Panc1 (cell line): Measurements from ENCODE around the gene AMOTL1. TPM values are rescaled to one million over a fixed set of nuclear protein-coding genes. Genes with fewer than 3 reads are reported as not detected.

Source experiments
- ATAC-seq: fragments of 200-7000 bp; cut with Tn5 transposase; 2 replicates; pipeline ENCODE4 v1.9.1; 2020; ENCODE audit warnings: mild to moderate bottlenecking, moderate library complexity
- BruUV-seq: library from RNA; stranded (reverse); fragments of 400-500 nt; replicated peaks from 2 replicates; lab custom pipeline; 2021; lab: Mats Ljungman, UMichigan
- CTCF ChIA-PET: fragments of 300-600 bp; sonication (Branson Sonifier 250); formaldehyde crosslinking; loops from one replicate; lab custom pipeline; 2022; ENCODE audit warnings: antibody characterized with exemption; lab: Charles Lee
- POLR2A ChIA-PET: fragments of 300-600 bp; sonication (Branson Sonifier 250); formaldehyde crosslinking; loops from one replicate; lab custom pipeline; 2022; ENCODE audit warnings: antibody characterized with exemption; lab: Charles Lee
- DNase-seq: peaks from one replicate; pipeline ENCODE4 v3.0.0-alpha.2; 2010; ENCODE audit warnings: low read depth, low spot score
- H3K27ac ChIP-seq: 2 replicates; pipeline ENCODE4 v1.5.1; 2011; ENCODE audit warnings: mild to moderate bottlenecking, low read length, inconsistent platforms
- H3K27me3 ChIP-seq: fragments of 200-500 bp; sonication (Bioruptor generic); 2 replicates; pipeline ENCODE4 v1.6.0; 2014; ENCODE audit warnings: low read length, inconsistent platforms; ENCODE audit not compliant: control insufficient read depth, insufficient read depth
- H3K36me3 ChIP-seq: fragments of 200-500 bp; sonication (Bioruptor generic); 2 replicates; pipeline ENCODE4 v1.5.1; 2014; ENCODE audit warnings: inconsistent platforms, mild to moderate bottlenecking, low read length, moderate library complexity; ENCODE audit not compliant: control insufficient read depth, insufficient read depth
- H3K4me1 ChIP-seq: 2 replicates; pipeline ENCODE4 v1.5.1; 2011; ENCODE audit warnings: inconsistent platforms, mild to moderate bottlenecking, low read length, moderate library complexity; ENCODE audit not compliant: control insufficient read depth, insufficient read depth
- H3K4me3 ChIP-seq, 2 experiments: 2 replicates each; pipeline ENCODE4 v1.5.1; 2011 to 2012; ENCODE audit warnings: low read depth in 2 of 2, low read length in 2 of 2, mild to moderate bottlenecking in 2 of 2, inconsistent platforms in 1 of 2, moderate library complexity in 1 of 2
- H3K9me3 ChIP-seq: fragments of 200-500 bp; sonication (Bioruptor generic); 2 replicates; pipeline ENCODE4 v1.5.1; 2014; ENCODE audit warnings: low read depth, mild to moderate bottlenecking, inconsistent platforms, low read length, moderate library complexity; ENCODE audit not compliant: control insufficient read depth, insufficient read depth
- POLR2AphosphoS5 ChIP-seq: IDR thresholded peaks from 2 replicates; pipeline ENCODE4 v1.6.1; 2012; ENCODE audit warnings: mild to moderate bottlenecking, low read depth, low read length, moderate library complexity
- SIN3A ChIP-seq: IDR thresholded peaks from 2 replicates; pipeline ENCODE4 v1.6.1; 2012; ENCODE audit warnings: low read depth, mild to moderate bottlenecking, low read length, moderate library complexity, borderline replicate concordance; ENCODE audit not compliant: insufficient read depth
- TCF7L2 ChIP-seq: IDR thresholded peaks from 2 replicates; pipeline ENCODE4 v1.6.1; 2011; ENCODE audit warnings: mild to moderate bottlenecking, low read depth, low read length, inconsistent platforms
- in situ Hi-C: cut with HindIII; loops from 2 replicates; pipeline ENCODE4 v1.10.0; 2016; ENCODE audit warnings: low sequenced_read_pairs, low pct_unique_long_range_greater_than_20kb
- intact Hi-C: fragments of 100-400 bp; cut with micrococcal nuclease; formaldehyde crosslinking; loops from one replicate; pipeline ENCODE4 v1.10.0; 2022; ENCODE audit not compliant: unreplicated experiment
- total RNA-seq: library from RNA; stranded (reverse); gene quantifications from one replicate; pipeline ENCODE4 v1.2.1, GENCODE V29; 2021; ENCODE audit not compliant: unreplicated experiment
- TF ChIP-seq, protein P1 (sequence below), 2 experiments: IDR thresholded peaks; 2 replicates each; pipeline ENCODE4 v1.6.1; 2011 to 2012; ENCODE audit warnings: low read depth in 2 of 2, control low read depth in 1 of 2, low read length in 1 of 2, mild to moderate bottlenecking in 1 of 2, moderate library complexity in 1 of 2; ENCODE audit not compliant: insufficient read depth in 1 of 2
- TF ChIP-seq, protein P2 (sequence below): fragments of 450-650 bp; IDR thresholded peaks from 2 replicates; pipeline ENCODE4 v1.5.1; 2017; ENCODE audit warnings: mild to moderate bottlenecking

Gene AMOTL1
- total RNA-seq, 1 experiment from 2014 or later: 16.0 TPM

DNA sequence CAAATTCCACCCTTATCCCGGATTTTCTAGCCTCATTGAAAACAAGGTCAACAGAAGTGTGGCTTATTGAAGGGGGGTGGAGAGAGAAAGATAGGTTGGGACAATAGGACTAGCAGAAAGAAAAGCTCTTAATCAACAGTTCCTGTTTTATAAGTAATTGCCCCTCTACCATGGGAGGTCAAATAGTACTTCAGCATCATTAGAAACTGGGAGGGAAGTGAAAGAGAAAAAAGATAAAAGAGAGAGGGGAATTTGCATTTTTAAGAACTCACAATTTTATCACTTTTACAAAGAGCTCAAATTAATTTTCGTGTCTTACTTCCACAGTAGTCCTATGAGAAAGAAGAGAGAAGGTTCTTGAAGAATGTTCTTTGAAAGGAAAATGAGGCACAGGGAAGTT is 89.2 kb downstream of the AMOTL1 start:
- CTCF ChIA-PET: no interaction called here
- no TSS peak for BruUV-seq
- intact Hi-C loops: no loop called here
- in situ Hi-C loops: no loop called here
- no peak for DNase-seq
- Histone ChIP-seq H3K27me3 (no peaks in the 10 kb centered on the region; the same call in 1 of the 2 replicates), H3K36me3 (no peaks in the 10 kb centered on the region; the same call in 1 of the 2 replicates), H3K9me3 (no peaks in the 10 kb centered on the region), H3K27ac (no peak overlapping the region), H3K4me1 (no peaks in the 10 kb centered on the region), H3K4me3 (no peak overlapping the region)
- POLR2A ChIA-PET: no interaction called here
- TF ChIP-seq POLR2AphosphoS5 (no peak), TCF7L2 (no peak), SIN3A (no peak)
- TF ChIP-seq, protein P1, sequence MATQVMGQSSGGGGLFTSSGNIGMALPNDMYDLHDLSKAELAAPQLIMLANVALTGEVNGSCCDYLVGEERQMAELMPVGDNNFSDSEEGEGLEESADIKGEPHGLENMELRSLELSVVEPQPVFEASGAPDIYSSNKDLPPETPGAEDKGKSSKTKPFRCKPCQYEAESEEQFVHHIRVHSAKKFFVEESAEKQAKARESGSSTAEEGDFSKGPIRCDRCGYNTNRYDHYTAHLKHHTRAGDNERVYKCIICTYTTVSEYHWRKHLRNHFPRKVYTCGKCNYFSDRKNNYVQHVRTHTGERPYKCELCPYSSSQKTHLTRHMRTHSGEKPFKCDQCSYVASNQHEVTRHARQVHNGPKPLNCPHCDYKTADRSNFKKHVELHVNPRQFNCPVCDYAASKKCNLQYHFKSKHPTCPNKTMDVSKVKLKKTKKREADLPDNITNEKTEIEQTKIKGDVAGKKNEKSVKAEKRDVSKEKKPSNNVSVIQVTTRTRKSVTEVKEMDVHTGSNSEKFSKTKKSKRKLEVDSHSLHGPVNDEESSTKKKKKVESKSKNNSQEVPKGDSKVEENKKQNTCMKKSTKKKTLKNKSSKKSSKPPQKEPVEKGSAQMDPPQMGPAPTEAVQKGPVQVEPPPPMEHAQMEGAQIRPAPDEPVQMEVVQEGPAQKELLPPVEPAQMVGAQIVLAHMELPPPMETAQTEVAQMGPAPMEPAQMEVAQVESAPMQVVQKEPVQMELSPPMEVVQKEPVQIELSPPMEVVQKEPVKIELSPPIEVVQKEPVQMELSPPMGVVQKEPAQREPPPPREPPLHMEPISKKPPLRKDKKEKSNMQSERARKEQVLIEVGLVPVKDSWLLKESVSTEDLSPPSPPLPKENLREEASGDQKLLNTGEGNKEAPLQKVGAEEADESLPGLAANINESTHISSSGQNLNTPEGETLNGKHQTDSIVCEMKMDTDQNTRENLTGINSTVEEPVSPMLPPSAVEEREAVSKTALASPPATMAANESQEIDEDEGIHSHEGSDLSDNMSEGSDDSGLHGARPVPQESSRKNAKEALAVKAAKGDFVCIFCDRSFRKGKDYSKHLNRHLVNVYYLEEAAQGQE (IDR thresholded peaks at IDR 0.05; ENCODE audit: insufficient read depth in 1 of 2, low read depth in 2 of 2, low read length in 1 of 2): no peak
- TF ChIP-seq, protein P2, sequence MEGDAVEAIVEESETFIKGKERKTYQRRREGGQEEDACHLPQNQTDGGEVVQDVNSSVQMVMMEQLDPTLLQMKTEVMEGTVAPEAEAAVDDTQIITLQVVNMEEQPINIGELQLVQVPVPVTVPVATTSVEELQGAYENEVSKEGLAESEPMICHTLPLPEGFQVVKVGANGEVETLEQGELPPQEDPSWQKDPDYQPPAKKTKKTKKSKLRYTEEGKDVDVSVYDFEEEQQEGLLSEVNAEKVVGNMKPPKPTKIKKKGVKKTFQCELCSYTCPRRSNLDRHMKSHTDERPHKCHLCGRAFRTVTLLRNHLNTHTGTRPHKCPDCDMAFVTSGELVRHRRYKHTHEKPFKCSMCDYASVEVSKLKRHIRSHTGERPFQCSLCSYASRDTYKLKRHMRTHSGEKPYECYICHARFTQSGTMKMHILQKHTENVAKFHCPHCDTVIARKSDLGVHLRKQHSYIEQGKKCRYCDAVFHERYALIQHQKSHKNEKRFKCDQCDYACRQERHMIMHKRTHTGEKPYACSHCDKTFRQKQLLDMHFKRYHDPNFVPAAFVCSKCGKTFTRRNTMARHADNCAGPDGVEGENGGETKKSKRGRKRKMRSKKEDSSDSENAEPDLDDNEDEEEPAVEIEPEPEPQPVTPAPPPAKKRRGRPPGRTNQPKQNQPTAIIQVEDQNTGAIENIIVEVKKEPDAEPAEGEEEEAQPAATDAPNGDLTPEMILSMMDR: no peak
- ATAC-seq: no peak

DNA sequence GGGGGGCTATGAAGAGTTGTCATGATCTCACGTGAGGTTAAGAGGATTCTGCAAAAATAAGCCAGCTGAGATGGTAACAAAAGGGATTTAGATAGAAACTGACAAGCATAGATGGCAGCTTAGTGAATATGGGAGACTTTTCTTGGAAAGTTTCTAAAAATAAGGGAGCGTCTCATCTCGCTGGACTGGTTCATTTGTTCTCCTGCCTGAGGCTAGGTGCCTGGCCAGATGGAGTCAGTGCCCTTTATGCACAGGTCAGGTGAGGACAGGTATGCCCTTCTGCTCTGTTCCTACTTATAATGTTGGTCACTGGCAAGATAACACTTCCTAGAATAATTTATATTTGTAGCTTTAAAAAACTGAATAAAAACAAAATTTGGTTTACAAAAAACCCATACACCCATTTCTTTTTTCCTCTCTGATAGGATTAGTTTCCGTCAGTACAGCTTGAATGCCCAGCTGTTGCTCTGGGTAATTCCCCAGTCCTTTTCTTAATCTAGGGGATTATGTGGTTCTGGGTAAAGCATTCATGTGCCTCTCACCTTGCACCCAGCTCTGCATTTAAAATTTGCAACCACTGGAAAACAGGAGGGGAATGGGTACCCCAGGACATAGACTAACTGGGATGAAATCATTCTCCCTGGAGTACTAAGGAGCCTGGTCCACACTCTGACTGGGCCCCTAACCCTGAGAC is 90.0 kb downstream of the AMOTL1 start:
- H3K36me3 ChIP-seq: no peaks in the 10 kb centered on the region; the same call in 1 of the 2 replicates
- ChIA-PET CTCF (no interaction called here), POLR2A (no interaction called here)
- DNase-seq (no peak), ATAC-seq (no peak)
- no peak overlapping the region for H3K27ac ChIP-seq
- BruUV-seq: no TSS peak
- H3K9me3 ChIP-seq: no peaks in the 10 kb centered on the region
- H3K27me3 ChIP-seq: no peaks in the 10 kb centered on the region; the same call in 1 of the 2 replicates
- in situ Hi-C loops (no loop called here), intact Hi-C loops (no loop called here)
- no peak for TF ChIP-seq POLR2AphosphoS5
- TF ChIP-seq, protein P2: no peak
- TF ChIP-seq, protein P1 (IDR thresholded peaks at IDR 0.05; ENCODE audit: insufficient read depth in 1 of 2, low read depth in 2 of 2, low read length in 1 of 2): no peak
- TF ChIP-seq SIN3A: no peak
- no peak for TF ChIP-seq TCF7L2
- no peaks in the 10 kb centered on the region for H3K4me1 ChIP-seq
- H3K4me3 ChIP-seq: no peak overlapping the region
